Measurements from ENCODE around the gene TMA7. TPM values are rescaled to one million over a fixed set of nuclear protein-coding genes. Genes with fewer than 3 reads are reported as not detected.

The TMA7 gene
- polyA plus RNA-seq (2011; rRNA removed) (139 and 303 TPM in 2 replicates), polyA plus RNA-seq (2017; fragmentation: RNase III; extraction: RNeasy Plus Mini Kit Qiagen cat#74134 plus additional on column Dnase treatment) (417 to 485 TPM (median 420 TPM) in 3 replicates), polyA minus RNA-seq (2011; rRNA and poly(A)+ RNA removed) (10.5 and 15.8 TPM in 2 replicates)
- 117 and 193 TPM in 2 replicates for polyA plus RNA-seq (2012; cell fraction: cytosol; rRNA removed)
- polyA plus RNA-seq (2012; cell fraction: nucleus; rRNA removed), result 29.3 and 61.3 TPM in 2 replicates

GRCh38 chr3:48439820-48440589 is at the start of gene TMA7, which contains the start of gene CCDC51:
Gene TMA7, plus strand, starts transcription at chr3:48440257. Its CDS starts 40 bp downstream, at chr3:48440297.
Gene CCDC51, minus strand, starts transcription at chr3:48440119. Its CDS starts 4,991 bp downstream, at chr3:48435128.
- Histone ChIP-seq H3K4me2 (peak within 1 kb of the TSS; percentile 89), H3K27ac (peak within 1 kb of the TSS; percentile 86 to 96), H3K4me1 (peaks cover 16% of the 10 kb centered on the region), H3K9me3 (no peaks in the 10 kb centered on the region), H3K4me3 (peak within 1 kb of the TSS; percentile 59)
- POLR2A ChIA-PET, result interaction anchor here (0.6 to 1.5 kb wide), 9 partner anchors 11 to 199 kb away, joined by 3 to 8 read pairs (median 5); partner anchors contain the start of genes SHISA5 and ZNF589
- CTCF ChIA-PET, result interaction anchor here (0.7 to 2.6 kb wide), 6 partner anchors 33 to 245 kb away, joined by 3 to 16 read pairs (median 3); no protein-coding TSS in a partner anchor
- ATAC-seq (peak; percentile 93 to 97), DNase-seq (ENCODE audit: low read depth in 1 of 2, low spot score in 1 of 2) (peak; percentile 95 to 97), FAIRE-seq (no peak)
- 2% methylated on average over 18 of the region's 54 CpGs for WGBS (ENCODE audit: missing lambda C conversion rate)
- no peak for TF ChIP-seq RCOR1 (IDR thresholded peaks at IDR 0.05; ENCODE audit: low read depth, low read length)
- TF ChIP-seq TFCP2L1 (CRISPR knock-in tag; IDR thresholded peaks at IDR 0.05), result no peak
- TF ChIP-seq MAX (IDR thresholded peaks at IDR 0.05), result peak; percentile 90
- no peak for TF ChIP-seq POLR2AphosphoS2 (conservative IDR thresholded peaks at IDR 0.05; ENCODE audit: low read length)
- 0 out of 2 replicates have a peak, but pooled peaks have one; percentile 22 for TF ChIP-seq RFX5 (IDR thresholded peaks at IDR 0.05)
- peak; percentile 74 for TF ChIP-seq USF2 (IDR thresholded peaks at IDR 0.05)
- TF ChIP-seq HMGXB4 (CRISPR knock-in tag; IDR thresholded peaks at IDR 0.05; ENCODE audit: borderline replicate concordance), result no peak
- no peak for TF ChIP-seq RARB (CRISPR knock-in tag; IDR thresholded peaks at IDR 0.05)
- TF ChIP-seq REST (IDR thresholded peaks at IDR 0.05), result no peak
- no peak for TF ChIP-seq CHD4 (IDR thresholded peaks at IDR 0.05; ENCODE audit: borderline replicate concordance)
- TF ChIP-seq CTCF (IDR thresholded peaks at IDR 0.05), result no peak
- TF ChIP-seq HOXA7 (CRISPR knock-in tag; IDR thresholded peaks at IDR 0.05), result no peak
- TF ChIP-seq NPAS2 (CRISPR knock-in tag; IDR thresholded peaks at IDR 0.05; ENCODE audit: borderline replicate concordance), result no peak
- TF ChIP-seq RAD21 (conservative IDR thresholded peaks at IDR 0.05 in 1 of 2, IDR thresholded peaks at IDR 0.05 in 1 of 2), result no peak
- TF ChIP-seq CBX8 (IDR thresholded peaks at IDR 0.05), result no peak
- TF ChIP-seq HOXB5 (CRISPR knock-in tag; IDR thresholded peaks at IDR 0.05), result no peak; the same call in 1 of the 2 replicates
- no peak for TF ChIP-seq GATA3 (IDR thresholded peaks at IDR 0.05; ENCODE audit: borderline replicate concordance)
- peak in 1 of 2 experiments; percentile 79; a peak in 2 of 5 replicates for TF ChIP-seq JUN (IDR thresholded peaks at IDR 0.05)
- TF ChIP-seq ELK1 (IDR thresholded peaks at IDR 0.05; ENCODE audit: low read depth, low read length), result no peak
- no peak for TF ChIP-seq SREBF2 (IDR thresholded peaks at IDR 0.05)
- TF ChIP-seq MYC (IDR thresholded peaks at IDR 0.05; ENCODE audit: borderline replicate concordance, low read length), result no peak
- TF ChIP-seq PBX3 (IDR thresholded peaks at IDR 0.05), result no peak
- peak; percentile 75 for TF ChIP-seq E2F6 (IDR thresholded peaks at IDR 0.05; ENCODE audit: borderline replicate concordance, low read depth)
- TF ChIP-seq ATOH8 (CRISPR knock-in tag; IDR thresholded peaks at IDR 0.05; ENCODE audit: low read depth), result no peak
